ENCODE data around the gene PLEKHG5.

PLEKHG5 gene

DNA sequence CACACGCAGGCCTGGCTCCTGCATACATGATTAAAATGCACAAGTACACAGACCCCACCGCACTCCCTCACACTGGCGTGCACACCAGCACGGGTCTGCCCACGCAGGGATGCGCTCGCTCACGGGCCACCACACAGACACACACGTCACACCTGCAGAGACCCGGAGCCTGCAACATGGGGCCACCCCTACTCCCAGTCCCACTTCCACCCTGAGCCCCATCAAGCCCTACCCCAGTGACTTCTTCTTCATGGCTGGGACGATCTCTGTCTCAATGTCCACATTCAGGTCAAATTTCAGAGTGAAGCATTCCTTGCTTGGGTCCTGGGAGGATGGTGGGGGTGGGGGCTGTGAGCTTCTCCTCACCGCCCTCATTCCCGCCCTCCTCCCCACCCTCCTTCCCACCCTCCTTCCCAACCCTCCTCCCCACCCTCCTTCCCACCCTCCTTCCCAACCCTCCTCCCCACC lies 16.6 kb downstream of the PLEKHG5 start:
- TF ChIP-seq TCF12 (IDR thresholded peaks at IDR 0.05; ENCODE audit: low read depth) (no peak), CEBPB (IDR thresholded peaks at IDR 0.05) (no peak), ZBTB7A (IDR thresholded peaks at IDR 0.05; ENCODE audit: low read depth) (no peak), TAF1 (IDR thresholded peaks at IDR 0.05; ENCODE audit: low read depth) (no peak), CREB1 (IDR thresholded peaks at IDR 0.05; ENCODE audit: low read depth) (no peak), EP300 (IDR thresholded peaks at IDR 0.05; ENCODE audit: borderline replicate concordance) (no peak), YY1 (IDR thresholded peaks at IDR 0.05; ENCODE audit: low read depth) (no peak), TEAD4 (IDR thresholded peaks at IDR 0.05) (no peak), EGR1 (IDR thresholded peaks at IDR 0.05) (no peak)
- TF ChIP-seq, protein P1, sequence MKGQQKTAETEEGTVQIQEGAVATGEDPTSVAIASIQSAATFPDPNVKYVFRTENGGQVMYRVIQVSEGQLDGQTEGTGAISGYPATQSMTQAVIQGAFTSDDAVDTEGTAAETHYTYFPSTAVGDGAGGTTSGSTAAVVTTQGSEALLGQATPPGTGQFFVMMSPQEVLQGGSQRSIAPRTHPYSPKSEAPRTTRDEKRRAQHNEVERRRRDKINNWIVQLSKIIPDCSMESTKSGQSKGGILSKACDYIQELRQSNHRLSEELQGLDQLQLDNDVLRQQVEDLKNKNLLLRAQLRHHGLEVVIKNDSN (IDR thresholded peaks at IDR 0.05): no peak
- TF ChIP-seq, protein P2, sequence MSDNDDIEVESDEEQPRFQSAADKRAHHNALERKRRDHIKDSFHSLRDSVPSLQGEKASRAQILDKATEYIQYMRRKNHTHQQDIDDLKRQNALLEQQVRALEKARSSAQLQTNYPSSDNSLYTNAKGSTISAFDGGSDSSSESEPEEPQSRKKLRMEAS (IDR thresholded peaks at IDR 0.05): no peak

DNA sequence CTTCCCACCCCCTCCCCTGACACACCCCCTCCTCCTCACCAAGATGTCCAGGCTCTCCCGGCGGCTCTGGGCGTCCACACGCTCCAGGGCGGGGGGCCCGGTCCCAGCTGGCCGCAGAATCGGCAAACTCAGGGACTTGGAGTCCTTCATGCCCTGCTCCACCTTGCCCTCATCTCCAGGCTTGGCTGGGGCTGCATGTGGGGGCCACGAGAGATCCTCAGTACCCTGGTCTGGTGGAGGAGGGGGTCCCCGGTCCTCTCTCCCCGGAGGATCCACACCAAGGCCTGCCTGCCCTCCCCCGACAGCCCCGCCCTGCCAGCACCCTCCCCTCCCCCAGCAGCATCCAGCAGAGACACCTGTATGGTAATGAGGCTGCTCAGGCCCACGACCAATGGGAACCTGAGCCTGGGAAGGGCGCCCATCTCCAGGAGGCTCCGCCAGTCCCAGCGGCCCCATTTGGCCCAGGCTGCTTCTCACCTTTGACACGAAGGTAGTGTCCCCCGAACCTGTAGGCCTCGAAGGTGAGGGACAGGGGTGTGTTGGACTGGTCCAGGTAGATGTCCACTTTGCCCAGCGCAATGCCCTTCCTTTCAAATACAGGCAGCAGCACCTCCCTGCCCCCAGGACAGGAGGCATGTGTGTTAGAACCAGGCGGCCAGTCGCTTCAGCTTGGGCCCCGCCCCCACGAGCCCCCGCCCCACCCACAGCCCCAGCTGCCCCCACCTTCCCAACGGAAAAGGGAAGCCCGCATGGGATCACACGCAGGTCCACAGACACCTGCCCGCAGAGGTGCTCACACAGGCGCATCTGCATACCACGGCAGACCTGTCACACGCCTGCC lies 17.3 kb downstream of the PLEKHG5 start:
- TF ChIP-seq FOXM1 (IDR thresholded peaks at IDR 0.05; ENCODE audit: borderline replicate concordance, low read depth) (no peak), RAD21 (IDR thresholded peaks at IDR 0.05; ENCODE audit: low read depth) (no peak), NFIC (IDR thresholded peaks at IDR 0.05) (no peak), TEAD4 (IDR thresholded peaks at IDR 0.05) (no peak), EGR1 (IDR thresholded peaks at IDR 0.05) (no peak)
- TF ChIP-seq, protein P2 (IDR thresholded peaks at IDR 0.05): no peak
- TF ChIP-seq, protein P1 (IDR thresholded peaks at IDR 0.05): no peak

DNA sequence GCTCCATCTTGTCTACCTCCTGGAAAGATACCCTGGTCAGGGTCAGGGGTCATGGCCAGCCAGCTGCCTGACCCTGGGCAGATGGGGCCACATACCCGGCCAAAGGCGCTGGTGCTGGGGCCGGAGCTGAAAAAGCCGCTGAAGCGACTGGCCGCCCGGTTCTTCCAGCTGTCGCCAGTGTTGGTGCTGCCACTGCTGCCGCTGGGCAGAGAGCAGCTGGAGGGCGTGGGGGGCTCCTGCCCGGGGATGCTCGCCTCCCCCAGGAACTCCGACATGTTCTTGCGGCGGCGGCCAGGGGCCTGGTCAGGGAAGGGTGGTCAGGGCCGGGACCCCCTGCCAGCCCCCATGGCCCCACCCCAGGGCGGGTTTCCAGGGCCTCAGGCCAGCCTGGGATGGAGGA lies 18.3 kb downstream of the PLEKHG5 start:
- TF ChIP-seq YY1 (IDR thresholded peaks at IDR 0.05; ENCODE audit: low read depth): no peak

DNA sequence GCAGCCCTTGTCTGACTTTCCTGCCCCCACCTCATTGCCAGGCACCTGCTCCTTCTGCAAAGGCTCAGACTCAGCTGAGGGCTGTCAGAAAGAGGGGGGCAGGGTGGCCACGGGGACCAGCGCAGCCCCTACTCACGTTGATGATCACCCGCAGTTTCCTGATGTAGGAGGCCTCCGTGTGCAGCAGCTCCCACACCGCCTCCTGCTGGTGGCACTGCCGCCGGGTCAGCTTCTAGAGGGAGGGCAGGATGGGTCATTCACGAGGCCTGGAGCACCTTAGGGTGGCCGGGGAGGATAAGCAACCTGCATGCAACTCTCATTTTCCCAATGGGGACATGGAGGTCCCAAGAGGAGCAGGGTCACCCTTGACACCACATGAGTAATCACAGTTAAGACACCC lies 19.1 kb downstream of the PLEKHG5 start:
- TF ChIP-seq TCF12 (IDR thresholded peaks at IDR 0.05; ENCODE audit: low read depth) (no peak; the same call in 1 of the 2 replicates), EP300 (IDR thresholded peaks at IDR 0.05; ENCODE audit: borderline replicate concordance) (no peak), FOXM1 (IDR thresholded peaks at IDR 0.05; ENCODE audit: borderline replicate concordance, low read depth) (no peak), CREB1 (IDR thresholded peaks at IDR 0.05; ENCODE audit: low read depth) (no peak), TAF1 (IDR thresholded peaks at IDR 0.05; ENCODE audit: low read depth) (no peak), TEAD4 (IDR thresholded peaks at IDR 0.05) (no peak), EGR1 (IDR thresholded peaks at IDR 0.05) (no peak), NFIC (IDR thresholded peaks at IDR 0.05) (no peak), YY1 (IDR thresholded peaks at IDR 0.05; ENCODE audit: low read depth) (no peak), CEBPB (IDR thresholded peaks at IDR 0.05) (no peak), ZBTB7A (IDR thresholded peaks at IDR 0.05; ENCODE audit: low read depth) (no peak), RAD21 (IDR thresholded peaks at IDR 0.05; ENCODE audit: low read depth) (no peak)
- TF ChIP-seq, protein P3, sequence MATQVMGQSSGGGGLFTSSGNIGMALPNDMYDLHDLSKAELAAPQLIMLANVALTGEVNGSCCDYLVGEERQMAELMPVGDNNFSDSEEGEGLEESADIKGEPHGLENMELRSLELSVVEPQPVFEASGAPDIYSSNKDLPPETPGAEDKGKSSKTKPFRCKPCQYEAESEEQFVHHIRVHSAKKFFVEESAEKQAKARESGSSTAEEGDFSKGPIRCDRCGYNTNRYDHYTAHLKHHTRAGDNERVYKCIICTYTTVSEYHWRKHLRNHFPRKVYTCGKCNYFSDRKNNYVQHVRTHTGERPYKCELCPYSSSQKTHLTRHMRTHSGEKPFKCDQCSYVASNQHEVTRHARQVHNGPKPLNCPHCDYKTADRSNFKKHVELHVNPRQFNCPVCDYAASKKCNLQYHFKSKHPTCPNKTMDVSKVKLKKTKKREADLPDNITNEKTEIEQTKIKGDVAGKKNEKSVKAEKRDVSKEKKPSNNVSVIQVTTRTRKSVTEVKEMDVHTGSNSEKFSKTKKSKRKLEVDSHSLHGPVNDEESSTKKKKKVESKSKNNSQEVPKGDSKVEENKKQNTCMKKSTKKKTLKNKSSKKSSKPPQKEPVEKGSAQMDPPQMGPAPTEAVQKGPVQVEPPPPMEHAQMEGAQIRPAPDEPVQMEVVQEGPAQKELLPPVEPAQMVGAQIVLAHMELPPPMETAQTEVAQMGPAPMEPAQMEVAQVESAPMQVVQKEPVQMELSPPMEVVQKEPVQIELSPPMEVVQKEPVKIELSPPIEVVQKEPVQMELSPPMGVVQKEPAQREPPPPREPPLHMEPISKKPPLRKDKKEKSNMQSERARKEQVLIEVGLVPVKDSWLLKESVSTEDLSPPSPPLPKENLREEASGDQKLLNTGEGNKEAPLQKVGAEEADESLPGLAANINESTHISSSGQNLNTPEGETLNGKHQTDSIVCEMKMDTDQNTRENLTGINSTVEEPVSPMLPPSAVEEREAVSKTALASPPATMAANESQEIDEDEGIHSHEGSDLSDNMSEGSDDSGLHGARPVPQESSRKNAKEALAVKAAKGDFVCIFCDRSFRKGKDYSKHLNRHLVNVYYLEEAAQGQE (IDR thresholded peaks at IDR 0.05; ENCODE audit: low read depth): no peak
- TF ChIP-seq, protein P2 (IDR thresholded peaks at IDR 0.05): no peak
- TF ChIP-seq, protein P1 (IDR thresholded peaks at IDR 0.05): no peak

DNA sequence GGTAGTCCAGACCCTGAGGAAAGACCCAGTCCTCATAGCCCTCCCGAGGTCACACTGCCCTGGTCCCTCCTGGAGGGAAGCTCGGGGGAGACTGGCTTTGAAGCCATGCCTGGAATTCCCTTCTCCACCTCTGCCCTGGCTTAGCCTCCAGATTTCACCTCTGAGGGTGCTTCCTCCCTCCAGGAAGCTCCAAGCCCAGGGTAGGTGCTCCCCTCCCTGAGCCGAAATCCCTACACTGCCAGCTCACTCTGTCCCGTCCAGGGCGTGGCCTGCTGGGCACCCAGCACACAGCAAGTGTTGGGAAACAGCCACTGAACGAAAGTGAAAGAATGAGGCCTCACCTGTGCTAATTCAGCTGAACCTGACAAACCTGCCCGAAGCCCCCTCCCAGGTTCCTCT lies 19.5 kb downstream of the PLEKHG5 start:
- TF ChIP-seq, protein P3 (IDR thresholded peaks at IDR 0.05; ENCODE audit: low read depth): no peak
- TF ChIP-seq YY1 (IDR thresholded peaks at IDR 0.05; ENCODE audit: low read depth) (no peak), CEBPB (IDR thresholded peaks at IDR 0.05) (no peak), RAD21 (IDR thresholded peaks at IDR 0.05; ENCODE audit: low read depth) (no peak), TAF1 (IDR thresholded peaks at IDR 0.05; ENCODE audit: low read depth) (no peak), ZBTB7A (IDR thresholded peaks at IDR 0.05; ENCODE audit: low read depth) (no peak), EGR1 (IDR thresholded peaks at IDR 0.05) (no peak)
